GM03348 (cell line): ENCODE data around the gene CARTPT.

Source experiments
- DNase-seq: peaks from one replicate; pipeline ENCODE4 v3.0.0; 2012; ENCODE audit warnings: low spot score

Gene CARTPT

DNA sequence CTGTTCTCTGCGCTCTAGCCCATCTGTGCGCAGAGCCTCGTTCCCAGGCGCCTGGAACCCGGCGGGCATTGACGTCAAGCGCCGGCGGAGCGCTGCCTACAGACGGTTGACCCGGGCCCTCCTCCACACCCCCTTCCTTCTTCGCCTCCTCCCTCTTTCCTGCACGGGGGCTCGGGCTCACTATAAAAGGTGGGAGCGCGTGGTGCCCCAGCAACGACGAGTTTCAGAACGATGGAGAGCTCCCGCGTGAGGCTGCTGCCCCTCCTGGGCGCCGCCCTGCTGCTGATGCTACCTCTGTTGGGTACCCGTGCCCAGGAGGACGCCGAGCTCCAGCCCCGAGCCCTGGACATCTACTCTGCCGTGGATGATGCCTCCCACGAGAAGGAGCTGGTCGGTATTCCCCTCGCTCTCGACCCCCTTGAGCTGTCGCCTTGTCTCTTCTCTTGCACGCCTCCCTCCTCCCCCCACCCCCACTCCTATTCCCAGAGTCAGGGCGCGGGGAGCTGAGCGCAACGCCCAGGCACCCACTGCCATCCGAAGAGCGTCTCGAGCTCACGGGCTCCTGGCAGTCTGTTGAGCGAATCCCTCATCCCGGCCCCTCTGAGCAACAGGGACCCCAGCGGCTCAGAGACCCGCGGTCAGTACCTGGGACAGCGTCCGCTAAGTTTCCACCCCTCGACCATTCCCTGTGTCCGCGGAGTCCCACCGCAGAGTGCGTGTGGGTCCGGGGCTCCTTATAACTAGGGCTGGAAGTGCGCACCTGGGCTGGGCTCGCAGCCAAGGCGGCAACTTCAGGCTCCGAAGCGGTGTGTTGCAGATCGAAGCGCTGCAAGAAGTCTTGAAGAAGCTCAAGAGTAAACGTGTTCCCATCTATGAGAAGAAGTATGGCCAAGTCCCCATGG lies at the start of gene CARTPT:
CARTPT (plus strand) TSS at position 213 of the 902 bp plus-strand sequence; CDS start at position 232, 19 bp downstream.
- peak; percentile 30 for DNase-seq

DNA sequence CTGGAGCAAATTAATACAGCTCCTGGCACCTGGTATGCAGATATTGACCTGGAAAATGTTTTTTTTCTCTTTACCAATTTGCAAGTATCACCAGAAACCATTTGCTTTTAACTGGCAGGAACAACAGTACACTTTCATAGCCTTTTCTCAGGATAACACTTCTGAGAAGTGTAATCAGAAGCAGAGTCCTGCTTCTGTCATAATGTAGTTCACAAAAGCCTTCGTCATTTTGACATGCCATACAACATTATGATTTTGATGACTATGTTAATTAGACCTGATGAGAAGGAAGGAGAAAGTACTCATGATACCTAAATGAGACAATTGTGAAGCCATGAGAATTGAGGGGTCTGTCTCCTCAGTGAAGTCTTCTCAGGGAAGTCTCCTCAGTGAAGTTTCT lies 41.1 kb upstream of the CARTPT start:
- no peak for DNase-seq

DNA sequence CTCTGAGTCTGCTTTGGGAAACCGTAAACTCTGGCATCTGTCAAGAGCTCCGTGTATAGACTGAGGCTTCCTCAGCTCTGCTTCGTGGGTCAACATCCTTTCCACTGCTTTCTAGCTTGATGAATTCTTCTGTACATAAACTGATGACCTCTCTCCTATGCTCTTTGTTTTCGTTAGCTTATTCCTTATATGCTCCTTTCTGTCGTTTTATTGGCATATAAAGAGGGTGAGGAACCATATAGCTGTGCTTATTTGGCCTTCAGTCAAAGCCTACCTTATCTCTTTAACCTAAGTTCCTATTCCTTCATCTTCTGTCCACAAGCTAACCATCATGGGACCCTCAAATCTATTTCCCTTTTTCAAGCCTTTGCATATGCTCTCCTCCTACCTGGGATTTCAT lies 39.4 kb upstream of the CARTPT start:
- no peak for DNase-seq

DNA sequence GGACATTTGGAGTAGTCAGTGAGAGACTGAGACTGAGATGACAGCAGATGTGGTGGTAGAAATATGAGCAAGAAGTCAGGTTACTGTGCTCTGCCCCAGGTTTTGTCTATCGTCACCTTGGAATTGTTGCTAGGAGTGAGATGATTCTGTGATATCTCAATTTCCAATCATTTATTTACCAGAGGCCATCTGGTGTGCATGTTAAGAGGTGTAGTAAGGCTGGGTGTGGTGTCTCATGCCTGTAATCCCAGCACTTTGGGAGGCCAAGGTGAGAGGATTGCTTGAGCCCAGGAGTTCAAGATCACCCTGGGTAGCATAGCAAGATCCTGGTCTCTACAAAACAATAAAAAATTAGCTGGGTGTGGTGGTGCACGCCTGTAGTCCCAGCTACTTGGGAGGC lies 38.6 kb upstream of the CARTPT start:
- DNase-seq: no peak

DNA sequence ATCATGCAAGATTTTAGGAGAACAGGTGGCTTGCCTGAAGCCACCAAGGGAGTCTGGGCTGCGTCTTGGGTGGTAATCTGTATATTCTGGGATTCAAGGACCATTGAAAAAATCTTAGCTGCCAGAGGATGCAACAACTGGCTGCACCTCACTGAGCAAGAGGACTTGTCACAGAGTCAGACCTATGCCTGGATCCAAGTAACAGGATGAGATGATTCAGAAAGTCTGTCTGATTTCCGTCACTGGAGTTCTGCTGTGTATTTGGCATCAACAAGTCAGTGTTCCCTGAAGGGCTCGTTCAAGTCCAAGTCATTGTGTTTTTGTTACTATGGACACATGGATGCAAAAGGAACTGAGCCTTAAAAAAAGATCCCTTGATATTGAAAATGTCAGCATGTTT lies 37.8 kb upstream of the CARTPT start:
- DNase-seq: no peak

DNA sequence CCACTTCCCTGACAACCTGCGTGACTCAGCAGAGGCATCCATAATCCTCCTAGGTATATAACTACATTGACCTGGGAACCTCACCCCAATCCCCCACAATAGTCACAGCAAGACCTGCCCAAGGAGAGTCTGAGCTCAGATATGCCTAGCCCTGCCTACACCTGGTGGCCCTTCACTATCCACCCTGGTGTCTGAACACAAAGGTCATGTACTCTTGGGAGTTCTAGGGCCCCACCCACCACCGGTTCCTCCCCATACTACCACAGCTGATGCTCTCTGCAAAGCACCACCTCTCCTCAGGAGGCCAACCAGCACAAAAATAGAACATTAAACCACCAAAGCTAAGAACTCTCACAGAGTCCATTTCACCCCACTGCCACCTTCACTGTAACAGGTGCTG lies 34.8 kb upstream of the CARTPT start:
- DNase-seq: no peak

DNA sequence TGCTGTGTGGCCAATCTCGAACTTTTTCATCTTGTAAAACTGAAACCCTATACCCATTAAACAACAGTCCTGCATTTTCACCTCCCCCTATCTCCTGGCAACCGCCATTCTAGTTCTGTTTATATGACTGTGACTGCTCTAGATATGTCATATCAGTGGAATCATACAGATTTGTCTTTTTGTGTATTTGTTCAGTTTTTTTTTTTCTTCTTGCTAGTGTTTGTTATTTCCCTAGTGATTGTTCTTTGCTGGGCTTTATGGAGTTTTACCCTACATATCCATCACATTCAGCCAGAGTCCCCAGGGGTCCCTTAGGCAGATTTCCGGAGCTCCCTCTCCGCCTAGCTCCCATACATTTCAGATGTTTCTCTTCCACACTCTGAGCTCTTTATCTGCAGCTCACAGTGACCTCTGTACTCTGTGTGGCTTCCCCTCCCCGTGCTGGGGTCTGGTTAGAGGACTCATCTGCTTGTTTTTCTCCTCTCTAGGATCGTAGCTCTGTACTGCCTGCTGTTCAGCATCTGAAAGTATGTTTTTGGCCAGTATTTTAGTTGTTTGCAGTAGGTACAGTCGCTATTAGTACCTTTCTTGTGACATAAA lies 25.1 kb upstream of the CARTPT start:
- no peak for DNase-seq

DNA sequence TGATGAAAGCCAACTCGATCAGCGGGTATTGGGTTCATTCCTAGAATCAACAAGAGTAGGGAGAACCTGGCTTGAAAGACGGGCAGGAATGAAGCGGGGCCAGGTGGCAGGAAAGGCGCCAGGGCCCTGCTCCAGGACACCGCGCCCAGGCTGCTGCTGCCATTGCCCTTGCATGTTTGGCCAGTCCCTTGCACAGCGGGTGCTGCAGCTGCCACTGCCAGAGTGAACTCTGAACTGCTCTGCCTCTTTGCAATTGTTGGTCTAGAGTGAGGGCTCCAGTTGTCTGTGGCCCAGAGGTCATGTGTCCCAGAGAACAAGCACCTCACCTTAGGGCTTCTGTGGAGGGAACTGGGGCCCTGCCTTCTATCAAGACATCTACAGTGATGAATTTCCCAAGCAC lies 24.0 kb upstream of the CARTPT start:
- no peak for DNase-seq

DNA sequence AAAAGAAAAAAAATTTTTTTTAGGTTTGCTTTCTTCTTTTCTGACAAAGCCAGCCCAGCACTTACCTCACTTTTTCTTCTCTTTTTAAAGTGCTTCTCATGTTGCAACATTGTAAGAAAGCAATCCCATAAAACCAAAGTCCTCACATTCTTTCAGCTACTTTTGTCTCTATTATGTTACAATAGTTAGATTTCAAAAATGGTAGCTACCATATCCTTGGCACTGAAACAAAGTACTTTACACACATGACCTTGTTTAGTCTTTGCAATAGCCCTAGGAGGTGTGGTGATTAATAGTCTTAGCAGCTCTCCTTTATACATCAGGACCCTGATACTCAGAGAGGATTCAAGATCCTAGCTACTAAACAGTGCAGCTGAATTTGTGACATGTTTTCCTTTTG lies 23.5 kb upstream of the CARTPT start:
- no peak for DNase-seq

DNA sequence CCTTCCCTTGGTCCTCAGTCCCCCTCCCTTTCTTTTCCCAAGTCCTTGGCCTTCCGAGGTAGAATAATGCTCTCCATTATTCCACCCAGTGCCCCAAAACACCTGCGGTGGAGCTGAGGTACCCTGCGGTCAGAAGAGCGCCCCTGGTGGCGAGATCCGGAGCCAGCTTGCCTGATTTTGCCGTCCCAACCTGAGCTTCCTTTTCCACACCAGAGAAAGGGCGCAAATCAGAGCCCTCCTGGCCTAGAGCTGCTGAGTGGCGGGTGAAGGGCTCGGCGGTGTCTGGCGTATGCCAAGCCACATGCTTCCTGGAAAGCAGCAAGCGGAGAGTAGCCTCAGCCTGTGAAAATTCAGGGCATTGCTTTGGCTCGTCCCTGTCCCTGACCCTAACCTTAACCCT lies 21.1 kb upstream of the CARTPT start:
- DNase-seq: no peak

DNA sequence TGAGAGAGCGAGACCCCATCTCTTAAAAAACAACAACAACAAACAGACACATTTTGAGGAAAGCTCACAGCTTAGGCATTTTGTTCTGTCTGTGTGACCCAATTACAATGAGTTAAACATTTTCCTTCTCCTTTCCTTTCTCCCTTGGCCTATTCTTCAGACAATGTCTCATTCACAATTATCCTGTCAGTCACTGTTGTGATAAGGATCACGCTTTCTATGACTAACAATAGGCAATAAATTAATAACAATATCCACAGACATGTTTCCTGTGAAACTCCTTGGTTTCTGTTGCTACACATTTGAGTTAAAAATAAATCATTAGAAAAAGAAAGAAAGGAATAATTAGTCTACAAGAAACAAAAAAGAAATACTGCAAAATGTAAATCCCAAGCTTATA lies 19.8 kb upstream of the CARTPT start:
- DNase-seq: no peak

DNA sequence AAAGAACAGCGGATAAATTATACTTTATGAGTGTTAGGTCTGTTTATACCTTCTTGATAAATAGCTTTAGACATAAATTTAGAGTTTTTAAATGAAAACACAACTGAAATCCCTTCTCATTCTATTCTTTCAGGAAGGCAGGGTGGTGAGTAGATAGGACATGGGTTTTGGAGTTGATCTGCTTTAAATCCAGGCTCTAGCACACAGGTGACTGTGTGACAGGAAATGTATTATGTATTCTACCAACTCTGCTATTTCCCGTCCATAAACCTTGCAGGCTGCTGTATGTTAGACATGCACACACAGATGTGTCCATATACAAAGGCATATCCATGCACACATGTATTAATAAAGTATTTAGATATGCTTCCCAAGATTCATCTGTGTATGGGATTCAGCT lies 19.3 kb upstream of the CARTPT start:
- DNase-seq: no peak

DNA sequence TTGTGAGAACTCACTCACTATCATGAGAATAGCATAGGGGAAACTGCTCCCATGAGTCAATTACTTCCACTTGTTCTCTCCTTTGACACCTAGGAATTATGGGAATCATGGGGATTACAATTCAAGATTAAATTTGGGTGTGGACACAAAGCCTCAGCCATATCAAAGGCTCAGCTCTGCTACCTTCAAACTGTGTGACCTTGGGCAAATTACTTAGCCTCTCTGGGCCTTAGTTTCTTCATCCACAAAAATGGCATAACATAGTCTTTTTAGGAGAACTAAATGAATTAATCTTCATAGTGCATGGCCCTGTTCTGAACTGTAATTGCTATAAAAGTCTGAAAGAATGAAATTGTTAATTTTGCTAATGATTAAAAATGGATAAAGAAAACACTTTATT lies 18.3 kb upstream of the CARTPT start:
- DNase-seq: no peak

DNA sequence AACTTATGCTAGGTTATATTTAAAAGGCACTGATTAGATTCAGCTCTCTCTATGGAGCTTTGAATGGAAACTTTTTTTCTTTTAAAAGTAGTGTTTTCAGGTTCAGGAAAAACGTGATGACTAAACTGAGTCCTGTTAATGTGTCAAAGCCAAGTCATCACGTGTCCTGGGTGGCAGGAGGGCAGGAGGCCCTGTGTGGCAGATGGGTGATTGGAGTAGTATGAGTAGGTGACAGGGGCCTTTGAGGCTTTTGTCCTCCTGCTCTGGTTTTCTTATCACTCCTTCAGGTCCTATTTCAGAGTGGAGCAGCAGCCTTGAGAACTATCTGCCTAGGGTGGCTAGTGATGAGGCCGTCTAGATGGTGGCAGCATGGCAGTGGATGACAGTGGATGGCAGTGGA lies 17.7 kb upstream of the CARTPT start:
- no peak for DNase-seq

DNA sequence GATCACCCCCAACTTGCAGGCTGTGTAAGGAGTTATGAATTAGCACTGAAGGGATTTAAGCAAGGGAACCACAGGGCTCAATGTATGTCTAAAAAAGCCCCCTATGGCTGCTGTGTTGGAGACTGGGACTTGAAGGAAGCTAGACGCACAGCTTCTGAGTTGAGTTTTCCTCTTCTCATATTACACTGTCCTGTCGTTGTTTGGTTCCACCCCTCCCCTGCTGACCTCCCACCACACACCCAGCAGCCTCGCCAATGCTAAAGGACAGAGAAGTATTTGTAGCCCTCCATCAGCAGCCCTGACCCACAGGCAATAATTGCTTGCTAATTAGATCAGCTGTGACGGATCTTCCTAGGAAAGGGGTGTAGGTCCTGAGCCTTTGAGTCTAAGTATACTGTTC lies 15.1 kb upstream of the CARTPT start:
- DNase-seq: no peak

DNA sequence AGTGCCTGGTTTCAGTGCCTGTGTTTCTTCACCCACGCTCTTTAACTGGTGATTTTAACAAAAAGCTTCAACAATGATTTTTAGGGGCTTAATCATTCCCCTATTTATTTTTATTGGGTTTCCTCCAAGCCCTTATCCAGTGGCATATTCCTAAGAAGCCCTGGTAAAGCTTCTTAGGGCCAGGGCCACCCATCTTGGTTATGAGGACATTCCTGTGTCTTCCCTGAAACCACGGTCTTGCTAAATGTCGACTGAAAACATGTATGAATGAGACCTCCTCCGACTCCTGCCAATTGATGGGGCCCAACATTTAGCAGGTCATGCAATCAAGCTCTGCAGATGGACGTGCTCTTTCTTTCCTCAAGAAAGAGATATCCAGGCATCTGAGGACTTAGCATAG lies 13.7 kb upstream of the CARTPT start:
- no peak for DNase-seq

DNA sequence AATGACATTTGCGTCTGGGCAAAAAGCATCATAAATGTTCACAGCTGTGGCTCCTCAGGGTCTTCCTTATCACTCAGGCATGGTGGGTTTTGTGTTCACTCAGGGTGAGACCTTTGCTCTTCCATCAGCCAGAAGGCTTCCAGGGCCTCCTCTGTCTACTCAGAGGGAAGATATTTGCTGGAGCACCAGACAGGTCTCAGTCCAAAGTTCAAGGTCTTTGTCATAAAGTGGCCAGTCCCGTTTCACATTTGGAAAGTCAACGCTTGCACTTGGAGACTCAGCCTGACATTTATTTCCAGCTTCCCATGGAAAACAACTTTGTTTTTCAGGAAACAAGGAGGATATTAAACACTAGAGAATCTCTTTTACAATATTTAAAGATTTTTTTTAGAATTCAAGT lies 12.2 kb upstream of the CARTPT start:
- no peak for DNase-seq

DNA sequence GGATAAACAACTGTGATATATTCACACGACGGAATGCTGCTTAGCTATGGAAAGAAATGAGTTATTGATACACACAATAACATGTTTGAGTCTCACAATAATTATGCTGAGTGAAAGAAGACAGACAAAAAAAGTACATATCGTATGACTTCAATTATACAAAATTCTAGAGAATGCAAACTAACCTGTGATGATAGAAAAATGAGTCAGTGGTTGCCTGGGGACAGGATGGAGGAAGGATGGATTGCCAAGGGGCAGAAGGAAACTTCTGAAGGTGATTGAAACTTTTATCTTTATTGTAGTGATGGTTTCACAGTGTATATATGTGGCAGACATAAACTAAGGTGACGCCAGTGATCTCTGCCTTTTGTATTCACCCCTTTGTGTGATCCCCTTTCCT lies 7.5 kb upstream of the CARTPT start:
- no peak for DNase-seq

DNA sequence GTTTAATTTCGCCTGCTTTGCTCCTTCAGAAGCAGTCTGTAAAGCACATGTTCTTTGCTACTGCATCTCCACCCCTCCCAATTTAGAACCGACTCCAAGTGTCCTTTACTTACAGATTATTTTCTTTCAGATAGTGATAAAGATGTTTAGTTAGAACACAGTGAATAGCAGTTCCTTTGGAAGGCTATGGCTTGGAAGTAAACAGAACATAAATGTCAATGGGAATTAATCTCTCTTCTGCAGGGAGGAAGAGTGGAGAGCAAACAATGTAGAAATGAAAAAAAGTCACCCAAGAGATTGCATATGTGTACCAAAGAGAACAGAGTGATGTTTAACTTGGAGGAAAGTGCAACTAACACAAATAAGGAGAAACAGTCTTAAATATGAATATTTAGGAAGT lies 4.2 kb upstream of the CARTPT start:
- DNase-seq: no peak

DNA sequence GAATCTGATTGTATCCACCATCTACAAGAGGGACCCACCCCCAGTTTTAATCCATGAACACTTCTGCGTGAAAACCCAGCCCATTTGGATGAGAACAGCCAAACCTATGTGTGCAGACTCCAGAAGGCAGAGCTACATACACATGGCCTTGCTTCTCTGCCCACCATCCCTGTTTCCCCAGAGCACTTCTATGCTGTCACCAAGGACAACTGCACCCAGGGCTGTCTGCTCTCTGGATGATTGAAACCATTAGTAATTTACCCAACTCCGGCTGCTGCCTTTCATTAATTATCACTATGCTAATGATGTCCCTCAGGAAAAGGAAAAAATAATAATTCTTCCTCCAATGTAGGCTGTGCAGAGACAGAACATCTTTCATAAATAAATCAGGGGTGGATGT lies 8.9 kb downstream of the CARTPT start:
- DNase-seq: no peak

DNA sequence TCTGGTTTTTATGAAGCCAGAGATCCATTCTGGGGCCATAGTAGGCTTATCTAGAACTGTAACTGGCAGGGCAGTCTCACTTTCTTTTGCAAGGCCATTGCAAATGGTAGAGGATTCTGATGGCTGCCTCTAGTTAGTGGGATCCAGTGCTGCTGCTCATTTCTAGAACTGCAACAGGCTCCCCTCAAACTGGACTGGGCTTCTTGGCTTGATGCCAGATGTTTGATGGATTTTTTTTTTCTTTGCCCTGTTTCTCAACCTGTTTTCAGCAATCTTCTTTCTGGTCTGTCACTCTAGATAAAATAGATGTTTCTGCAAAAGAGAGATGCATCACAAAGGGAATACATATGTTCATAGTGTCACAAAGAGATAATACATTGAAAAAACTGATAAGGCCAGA lies 11.9 kb downstream of the CARTPT start:
- DNase-seq: no peak

DNA sequence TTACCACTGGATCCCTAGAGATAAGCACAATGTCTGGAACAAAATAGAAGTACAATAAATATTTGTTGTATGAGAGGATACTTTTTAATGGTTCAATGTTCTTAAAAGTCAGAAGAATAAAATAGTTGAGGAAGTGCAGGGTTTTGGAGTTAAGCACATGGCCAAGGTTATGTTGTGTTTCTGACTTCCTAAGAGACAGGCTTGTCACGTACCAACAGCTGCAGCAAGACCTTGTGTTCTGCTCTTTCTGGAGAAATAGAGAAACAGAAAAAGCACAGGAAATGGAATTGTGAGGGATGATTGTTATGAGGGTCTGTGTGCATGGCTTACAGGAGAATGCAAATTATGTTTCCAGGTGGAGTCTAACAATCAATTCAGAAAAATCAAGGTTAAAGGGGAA lies 12.9 kb downstream of the CARTPT start:
- DNase-seq: no peak

DNA sequence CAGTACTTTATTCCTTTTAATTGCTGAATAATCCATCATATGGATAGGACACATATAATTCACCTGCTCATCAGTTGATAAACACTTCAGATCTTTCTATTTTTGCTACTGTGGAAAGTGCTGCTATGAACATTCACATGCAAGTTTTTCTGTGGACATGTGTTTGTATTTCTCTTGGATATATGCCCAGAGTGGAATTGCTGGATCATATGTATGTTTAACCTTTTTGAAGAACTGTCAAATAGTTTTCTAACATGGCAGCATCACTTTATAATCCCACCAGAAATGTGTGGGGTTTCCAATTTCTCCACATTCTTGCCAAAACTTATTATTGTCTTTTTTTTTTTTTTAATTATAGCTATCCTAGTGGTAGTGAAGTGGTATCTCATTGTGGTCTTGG lies 15.1 kb downstream of the CARTPT start:
- DNase-seq: no peak
